HepG2 (cell line): ENCODE results near the gene WDR76. TPM values are rescaled to one million over a fixed set of nuclear protein-coding genes. Genes with fewer than 3 reads are reported as not detected.

Experiments
- ATAC-seq: fragments of 200-7000 bp; cut with Tn5 transposase; 3 replicates; pipeline ENCODE4 v1.9.1; 2020; ENCODE audit warnings: mild to moderate bottlenecking, moderate library complexity
- BruUV-seq: library from RNA; stranded (reverse); fragments of 400-500 nt; replicated peaks from 2 replicates; lab custom pipeline; 2021; lab: Mats Ljungman, UMichigan
- CTCF ChIA-PET: fragments of 300-600 bp; formaldehyde crosslinking; extraction: SDS; loops from one replicate; lab custom pipeline; 2021; ENCODE audit warnings: low total read pairs, inconsistent platforms, low intra/inter-chr PET ratio; lab: Yijun Ruan, JAX
- POLR2A ChIA-PET: fragments of 350-600 bp; sonication (Branson Sonifier 250); formaldehyde crosslinking; loops from one replicate; lab custom pipeline; 2020; ENCODE audit warnings: antibody characterized with exemption, inconsistent platforms; lab: Yijun Ruan, JAX
- DNase-seq: peaks from one replicate; pipeline ENCODE4 v3.0.0-alpha.2; 2015; ENCODE audit warnings: low spot score
- FAIRE-seq: peaks from 3 replicates; lab custom pipeline; 2011; peaks lifted over from hg19 to GRCh38; lab: Jason Lieb, UNC
- H2AFZ ChIP-seq: one replicate; pipeline ENCODE4 v1.6.1; 2011; ENCODE audit warnings: low read length, inconsistent platforms
- H3K27ac ChIP-seq: fragments of 300-600 bp; 3 replicates; pipeline ENCODE4 v1.8.0; 2011; ENCODE audit warnings: mixed run types, mild to moderate bottlenecking, mixed read lengths, low read length, inconsistent platforms; ENCODE audit not compliant: insufficient read depth; ENCODE audit errors: extremely low read length
- H3K27me3 ChIP-seq, 2 experiments: fragments of 200-600 bp in 1 of 2; 2 replicates in 1 of 2; 3 replicates in 1 of 2; pipeline versions ENCODE4 v1.6.0 to v1.8.0; 2011; ENCODE audit warnings: low read length in 2 of 2, mild to moderate bottlenecking in 2 of 2, moderate library complexity in 2 of 2, inconsistent platforms in 1 of 2; ENCODE audit not compliant: insufficient read depth in 2 of 2, control insufficient read depth in 1 of 2
- H3K36me3 ChIP-seq, 2 experiments: fragments of 200-600 bp in 1 of 2; replicated peaks in 1 of 2; 2 replicates in 1 of 2; 3 replicates in 1 of 2; pipeline versions ENCODE4 v1.5.1 to v1.8.0; 2011; ENCODE audit warnings: low read length in 2 of 2, inconsistent platforms in 1 of 2; ENCODE audit not compliant: insufficient read depth in 2 of 2, control insufficient read depth in 1 of 2
- H3K4me1 ChIP-seq: 2 replicates; pipeline ENCODE4 v1.5.1; 2012; ENCODE audit warnings: low read length, inconsistent platforms; ENCODE audit not compliant: insufficient read depth
- H3K4me2 ChIP-seq: 2 replicates; pipeline ENCODE4 v1.6.0; 2011; ENCODE audit warnings: low read depth, low read length, inconsistent platforms
- H3K4me3 ChIP-seq, 3 experiments: fragments of 200-600 bp in 1 of 3; sonication (generic), shearing (Covaris generic) in 1 of 3; replicated peaks in 1 of 3; 2 replicates each; pipeline ENCODE4 v1.5.1; 2011 to 2016; ENCODE audit warnings: low read length in 3 of 3, inconsistent platforms in 2 of 3, low read depth in 2 of 3, mild to moderate bottlenecking in 2 of 3, control low read depth in 1 of 3, mixed read lengths in 1 of 3; ENCODE audit not compliant: insufficient read depth in 1 of 3
- H3K79me2 ChIP-seq: one replicate; pipeline ENCODE4 v1.6.1; 2011; ENCODE audit warnings: low read length, inconsistent platforms; ENCODE audit not compliant: insufficient read depth
- H3K9ac ChIP-seq: 2 replicates; pipeline ENCODE4 v1.6.0; 2011; ENCODE audit warnings: mild to moderate bottlenecking, low read depth, low read length, inconsistent platforms; ENCODE audit not compliant: insufficient read depth
- H3K9me3 ChIP-seq: 2 replicates; pipeline ENCODE4 v1.5.1; 2012; ENCODE audit warnings: mild to moderate bottlenecking, low read length
- H4K20me1 ChIP-seq: 2 replicates; pipeline ENCODE4 v1.6.0; 2011; ENCODE audit warnings: inconsistent platforms, mild to moderate bottlenecking, low read length, moderate library complexity; ENCODE audit not compliant: insufficient read depth
- FOSL1 ChIP-seq: sonication (generic); formaldehyde crosslinking; IDR thresholded peaks from 2 replicates; pipeline ENCODE4 v1.9.0; 2021; ENCODE audit warnings: missing genetic modification reagents, borderline replicate concordance
- SMARCE1 ChIP-seq: fragments of 450-650 bp; IDR thresholded peaks from 2 replicates; pipeline ENCODE4 v1.6.1; 2017; ENCODE audit warnings: borderline replicate concordance
- SRY ChIP-seq: sonication (generic); formaldehyde crosslinking; IDR thresholded peaks from 2 replicates; pipeline ENCODE4 v1.8.0; 2022; ENCODE audit warnings: mild to moderate bottlenecking, missing genetic modification reagents
- TFDP2 ChIP-seq: sonication (generic); formaldehyde crosslinking; IDR thresholded peaks from 2 replicates; pipeline ENCODE4 v1.4.0; 2020; ENCODE audit warnings: missing genetic modification reagents
- ZFP90 ChIP-seq: sonication (generic); formaldehyde crosslinking; IDR thresholded peaks from 2 replicates; pipeline ENCODE4 v1.8.0; 2022; ENCODE audit warnings: missing genetic modification reagents, mild to moderate bottlenecking, inconsistent platforms, borderline replicate concordance
- ZNF7 ChIP-seq: IDR thresholded peaks from 2 replicates; pipeline ENCODE4 v1.6.1; 2016; ENCODE audit warnings: missing biosample characterization, missing genetic modification reagents
- ZNF776 ChIP-seq: sonication (generic); formaldehyde crosslinking; IDR thresholded peaks from 2 replicates; pipeline ENCODE4 v1.4.0; 2020; ENCODE audit warnings: mild to moderate bottlenecking, missing genetic modification reagents
- WGBS: methylation state at CpG from one replicate; pipeline ENCODE4 v1.1.6; 2017; ENCODE audit warnings: low lambda C conversion rate; 5-methylcytosine and 5-hydroxymethylcytosine counted together
- in situ Hi-C: cut with HindIII; loops from 2 replicates; pipeline ENCODE4 v1.10.0; 2017; ENCODE audit warnings: low pct_unique_long_range_greater_than_20kb; ENCODE audit not compliant: extremely low pct_ligation_motif_present
- intact Hi-C: fragments of 100-400 bp; cut with micrococcal nuclease; formaldehyde crosslinking; loops from one replicate; pipeline ENCODE4 v1.10.0; 2022; ENCODE audit not compliant: unreplicated experiment
- polyA plus RNA-seq, 8 experiments: library from polyadenylated mRNA; depleted of rRNA in 3 of 8; stranded (reverse) in 7 of 8; unstranded in 1 of 8; fragments of >200 nt; fragmentation: Illumina TruSeq in 4 of 8; extraction: Trizol in 4 of 8; gene quantifications; 2 replicates each; pipeline versions ENCODE4 v1.2.1 to v1.2.3, GENCODE V29; 2011 to 2016; ENCODE audit warnings: low read depth in 4 of 8, missing spikeins in 1 of 8, mixed read lengths in 1 of 8; ENCODE audit not compliant: insufficient read depth in 1 of 8
- total RNA-seq, 5 experiments: library from RNA; depleted of rRNA; stranded (reverse); fragments of >200 nt; fragmentation: Illumina TruSeq; extraction: Trizol; gene quantifications; 2 replicates each; pipeline ENCODE4 v1.2.3, GENCODE V29; 2016; ENCODE audit warnings: low read depth in 1 of 5
- TF ChIP-seq, protein P1 (sequence below): sonication (generic); formaldehyde crosslinking; IDR thresholded peaks from 2 replicates; pipeline ENCODE4 v1.4.0; 2020; ENCODE audit warnings: missing genetic modification reagents, borderline replicate concordance

WDR76 gene
- total and polyA plus RNA-seq, 2 of the 13 experiments (the other 11 are each of a cell fraction or from before 2014, with no cell fraction given), result 1.1 to 9.7 TPM

GRCh38 chr15:43901495-43901894, 74.7 kb downstream of the WDR76 start:
- H3K27ac ChIP-seq, result no peak overlapping the region
- H2AFZ ChIP-seq, result no peak overlapping the region
- intact Hi-C loops, result loop anchor here (5.0 kb wide), 1 partner anchor 601 kb away; no protein-coding TSS in a partner anchor
- TF ChIP-seq ZFP90 (CRISPR knock-in tag) (no peak), SMARCE1 (no peak), SRY (CRISPR knock-in tag) (no peak), ZNF7 (CRISPR knock-in tag) (no peak), ZNF776 (CRISPR knock-in tag) (no peak), FOSL1 (CRISPR knock-in tag) (no peak), TFDP2 (no peak)
- TF ChIP-seq, protein P1, sequence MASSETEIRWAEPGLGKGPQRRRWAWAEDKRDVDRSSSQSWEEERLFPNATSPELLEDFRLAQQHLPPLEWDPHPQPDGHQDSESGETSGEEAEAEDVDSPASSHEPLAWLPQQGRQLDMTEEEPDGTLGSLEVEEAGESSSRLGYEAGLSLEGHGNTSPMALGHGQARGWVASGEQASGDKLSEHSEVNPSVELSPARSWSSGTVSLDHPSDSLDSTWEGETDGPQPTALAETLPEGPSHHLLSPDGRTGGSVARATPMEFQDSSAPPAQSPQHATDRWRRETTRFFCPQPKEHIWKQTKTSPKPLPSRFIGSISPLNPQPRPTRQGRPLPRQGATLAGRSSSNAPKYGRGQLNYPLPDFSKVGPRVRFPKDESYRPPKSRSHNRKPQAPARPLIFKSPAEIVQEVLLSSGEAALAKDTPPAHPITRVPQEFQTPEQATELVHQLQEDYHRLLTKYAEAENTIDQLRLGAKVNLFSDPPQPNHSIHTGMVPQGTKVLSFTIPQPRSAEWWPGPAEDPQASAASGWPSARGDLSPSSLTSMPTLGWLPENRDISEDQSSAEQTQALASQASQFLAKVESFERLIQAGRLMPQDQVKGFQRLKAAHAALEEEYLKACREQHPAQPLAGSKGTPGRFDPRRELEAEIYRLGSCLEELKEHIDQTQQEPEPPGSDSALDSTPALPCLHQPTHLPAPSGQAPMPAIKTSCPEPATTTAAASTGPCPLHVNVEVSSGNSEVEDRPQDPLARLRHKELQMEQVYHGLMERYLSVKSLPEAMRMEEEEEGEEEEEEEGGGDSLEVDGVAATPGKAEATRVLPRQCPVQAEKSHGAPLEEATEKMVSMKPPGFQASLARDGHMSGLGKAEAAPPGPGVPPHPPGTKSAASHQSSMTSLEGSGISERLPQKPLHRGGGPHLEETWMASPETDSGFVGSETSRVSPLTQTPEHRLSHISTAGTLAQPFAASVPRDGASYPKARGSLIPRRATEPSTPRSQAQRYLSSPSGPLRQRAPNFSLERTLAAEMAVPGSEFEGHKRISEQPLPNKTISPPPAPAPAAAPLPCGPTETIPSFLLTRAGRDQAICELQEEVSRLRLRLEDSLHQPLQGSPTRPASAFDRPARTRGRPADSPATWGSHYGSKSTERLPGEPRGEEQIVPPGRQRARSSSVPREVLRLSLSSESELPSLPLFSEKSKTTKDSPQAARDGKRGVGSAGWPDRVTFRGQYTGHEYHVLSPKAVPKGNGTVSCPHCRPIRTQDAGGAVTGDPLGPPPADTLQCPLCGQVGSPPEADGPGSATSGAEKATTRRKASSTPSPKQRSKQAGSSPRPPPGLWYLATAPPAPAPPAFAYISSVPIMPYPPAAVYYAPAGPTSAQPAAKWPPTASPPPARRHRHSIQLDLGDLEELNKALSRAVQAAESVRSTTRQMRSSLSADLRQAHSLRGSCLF, result no peak
- DNase-seq, result no peak
- no peaks in the 10 kb centered on the region for H4K20me1 ChIP-seq
- in situ Hi-C loops, result loop anchor here (5.0 to 10.0 kb wide), 2 partner anchors 166 to 313 kb away; no protein-coding TSS in a partner anchor
- H3K36me3 ChIP-seq, result no peaks in the 10 kb centered on the region
- H3K4me3 ChIP-seq, result no peak overlapping the region
- no TSS peak for BruUV-seq
- ChIA-PET CTCF (no interaction called here), POLR2A (no interaction called here)
- no peaks in the 10 kb centered on the region for H3K27me3 ChIP-seq
- H3K9me3 ChIP-seq, result no peaks in the 10 kb centered on the region
- no peaks in the 10 kb centered on the region for H3K79me2 ChIP-seq
- H3K4me2 ChIP-seq, result no peak overlapping the region
- H3K4me1 ChIP-seq, result peaks cover 23% of the 10 kb centered on the region
- no peak overlapping the region for H3K9ac ChIP-seq
- no peak for FAIRE-seq
- 86% methylated on average over 10 of the region's 10 CpGs for WGBS
- ATAC-seq, result no peak
